NCI-H460 (cell line): ENCODE results near the gene DNM1. TPM values are rescaled to one million over a fixed set of nuclear protein-coding genes. Genes with fewer than 3 reads are reported as not detected.

ENCODE experiments used
- DNase-seq: peaks from one replicate; pipeline ENCODE4 v3.0.0-alpha.2; 2016; ENCODE audit warnings: low read depth; ENCODE audit errors: extremely low read depth
- total RNA-seq: library from RNA; depleted of rRNA; stranded (reverse); fragments of >200 nt; shearing (Covaris generic); gene quantifications from 2 replicates; pipeline ENCODE4 v1.2.3, GENCODE V29; 2014

The DNM1 gene
- total RNA-seq, 1 experiment from 2014 or later, result 1.2 TPM

DNA sequence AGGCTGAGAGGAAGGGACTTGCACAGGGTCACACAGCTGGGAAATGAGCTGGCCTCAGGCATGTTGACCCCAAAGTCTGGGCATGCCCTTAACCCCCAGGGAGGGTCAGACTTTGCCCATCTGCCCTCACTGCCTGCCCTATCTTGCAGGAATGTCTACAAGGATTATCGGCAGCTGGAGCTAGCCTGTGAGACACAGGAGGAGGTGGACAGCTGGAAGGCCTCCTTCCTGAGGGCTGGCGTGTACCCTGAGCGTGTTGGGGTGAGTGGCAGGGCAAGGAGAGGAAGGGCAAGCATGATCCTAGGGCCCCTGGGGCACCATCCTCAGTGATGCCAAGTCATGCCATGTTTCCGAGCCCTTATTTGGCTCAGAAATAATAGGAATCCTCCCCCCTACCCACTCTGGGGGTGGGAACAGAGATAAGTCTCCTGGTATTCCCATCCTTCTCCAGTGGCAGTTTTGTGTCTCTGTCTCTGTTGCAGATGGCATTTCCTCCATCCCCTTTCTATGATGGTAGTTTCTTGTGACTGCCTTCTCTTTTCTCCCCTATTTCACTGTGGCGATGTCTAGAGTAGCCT, 44.1 kb downstream of the DNM1 start:
- DNase-seq, result no peak

DNA sequence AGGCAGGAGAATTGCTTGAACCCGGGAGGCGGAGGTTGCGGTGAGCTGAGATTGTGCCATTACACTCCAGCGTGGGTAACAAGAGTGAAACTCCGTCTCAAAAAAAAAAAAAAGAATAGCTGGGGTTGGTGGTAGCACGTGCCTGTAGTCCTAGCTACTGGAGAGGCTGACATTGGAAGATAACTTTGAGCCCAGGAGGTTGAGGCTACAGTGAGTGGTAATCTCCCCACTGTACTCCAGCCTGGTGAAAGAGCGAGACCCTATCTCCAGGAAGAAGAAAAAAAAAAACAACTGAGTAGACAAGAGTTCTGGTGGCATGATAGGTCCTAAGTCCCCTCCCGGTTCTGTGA, 46.4 kb downstream of the DNM1 start:
- DNase-seq, result no peak

DNA sequence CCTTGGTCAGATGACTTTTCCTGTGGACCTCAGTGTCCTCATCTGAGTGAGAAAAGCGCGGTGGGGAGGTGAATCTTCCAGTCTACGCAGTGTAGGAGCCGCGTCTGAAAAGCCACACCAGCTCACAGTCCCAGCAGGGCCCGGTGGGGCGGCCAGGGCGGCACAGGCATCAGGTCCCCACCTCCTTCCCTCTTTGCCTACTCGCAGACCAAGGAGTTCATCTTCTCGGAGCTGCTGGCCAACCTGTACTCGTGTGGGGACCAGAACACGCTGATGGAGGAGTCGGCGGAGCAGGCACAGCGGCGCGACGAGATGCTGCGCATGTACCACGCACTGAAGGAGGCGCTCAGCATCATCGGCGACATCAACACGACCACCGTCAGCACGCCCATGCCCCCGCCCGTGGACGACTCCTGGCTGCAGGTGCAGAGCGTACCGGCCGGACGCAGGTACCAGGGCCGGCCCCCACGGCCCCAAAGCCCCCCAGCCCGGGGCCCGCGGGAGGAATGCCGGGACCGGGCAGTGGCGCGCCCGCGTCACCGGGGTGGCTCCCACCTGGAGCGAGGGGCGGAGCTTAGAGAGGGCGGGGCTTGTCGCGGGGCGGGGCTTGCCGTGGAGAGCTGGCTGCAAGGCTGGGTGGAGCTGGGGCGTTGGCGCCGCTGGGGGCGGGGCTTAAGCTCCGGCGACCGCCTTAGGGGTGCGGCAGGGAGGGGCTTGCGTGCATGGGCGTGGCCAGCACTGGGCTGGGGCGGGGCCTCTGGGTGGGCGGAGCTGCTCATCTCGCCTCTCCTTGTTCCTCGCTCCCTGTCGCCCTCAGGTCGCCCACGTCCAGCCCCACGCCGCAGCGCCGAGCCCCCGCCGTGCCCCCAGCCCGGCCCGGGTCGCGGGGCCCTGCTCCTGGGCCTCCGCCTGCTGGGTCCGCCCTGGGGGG, 47.0 kb downstream of the DNM1 start:
- DNase-seq, result peak; percentile 80

DNA sequence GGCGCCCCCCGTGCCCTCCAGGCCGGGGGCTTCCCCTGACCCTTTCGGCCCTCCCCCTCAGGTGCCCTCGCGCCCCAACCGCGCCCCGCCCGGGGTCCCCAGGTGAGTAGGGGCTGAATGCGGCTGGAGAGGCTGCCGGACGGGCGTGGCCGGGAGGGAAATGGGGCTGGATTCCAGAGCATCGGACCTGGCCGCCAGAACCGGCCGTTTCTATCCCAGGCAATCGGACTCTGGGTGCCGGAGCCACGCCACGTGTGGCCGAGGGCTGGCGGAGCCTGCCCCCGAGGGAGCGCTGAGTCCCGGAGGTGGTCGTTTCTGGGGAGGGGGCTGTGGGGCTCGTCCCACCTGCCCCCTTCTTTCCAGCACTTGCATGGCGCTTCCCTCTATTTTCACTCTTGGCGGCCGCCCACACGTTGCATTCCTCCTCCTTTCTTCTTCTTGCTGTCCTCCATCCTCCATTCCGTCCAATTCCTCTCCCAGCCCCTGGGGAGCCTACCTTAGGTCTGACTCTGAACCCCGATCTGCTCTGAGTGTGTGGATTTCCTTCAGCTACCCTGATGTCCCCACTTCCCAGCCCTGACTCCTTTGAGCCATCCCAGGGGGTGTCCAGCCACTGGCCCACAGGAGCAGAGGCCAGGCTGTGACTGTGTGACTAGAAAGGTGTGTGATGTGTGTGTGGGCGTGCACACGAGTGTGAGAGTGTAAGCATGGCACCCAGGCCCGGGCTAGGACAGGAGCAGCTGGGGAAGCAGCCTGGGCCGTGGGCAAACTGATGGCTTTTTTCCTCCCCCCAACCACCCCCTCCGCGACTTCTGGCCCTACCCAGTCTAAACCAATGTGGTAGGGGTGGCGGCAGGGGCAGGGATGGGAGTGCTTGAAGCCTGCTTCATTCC, 47.9 kb downstream of the DNM1 start:
- no peak for DNase-seq

- no peak for DNase-seq
These were observed 48.5 kb downstream of the DNM1 start for GRCh38 chr9:128251732-128252100.

- no peak for DNase-seq
These were observed 49.3 kb downstream of the DNM1 start for GRCh38 chr9:128252317-128253139.

DNA sequence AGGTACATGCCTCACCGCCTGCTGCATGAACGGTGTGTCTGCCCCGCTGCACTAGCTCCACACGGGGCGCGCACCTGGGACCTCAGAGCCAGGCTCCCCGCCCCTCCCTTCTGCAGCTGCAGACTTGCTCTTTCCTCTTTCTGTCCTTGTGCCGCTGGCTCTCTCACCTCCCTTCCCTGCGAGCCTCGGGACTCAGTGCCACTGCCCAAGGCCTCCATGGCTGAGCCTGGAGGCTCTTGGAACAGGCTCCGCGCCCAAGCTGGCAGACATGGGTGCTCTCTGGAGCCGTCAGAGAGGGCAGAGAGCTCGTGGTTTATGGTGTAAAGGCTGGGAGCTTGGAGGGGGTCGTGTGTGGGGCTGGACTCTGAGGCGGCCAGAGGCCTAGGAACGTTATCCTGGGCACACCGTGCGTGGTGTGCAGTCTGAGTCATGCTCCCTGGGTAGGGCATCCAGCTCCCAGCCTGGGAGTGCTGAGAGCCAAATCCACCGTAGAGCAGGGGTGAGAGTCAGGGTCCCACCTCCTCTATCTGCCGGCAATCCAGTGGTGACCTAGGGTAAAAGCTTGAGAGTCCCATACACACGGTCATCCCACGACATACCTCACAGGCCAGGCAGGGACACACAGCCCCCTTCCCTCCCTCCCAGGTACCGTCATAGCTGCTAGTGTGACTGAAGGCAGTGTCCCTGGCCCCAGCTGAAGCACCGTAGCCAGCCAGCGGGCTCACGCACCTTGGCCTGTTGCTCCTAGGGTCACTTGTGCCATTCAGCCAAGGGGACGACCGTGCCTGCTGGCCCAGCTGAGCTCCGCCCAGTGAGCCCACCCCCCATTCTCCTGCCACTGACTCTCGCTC, 50.2 kb downstream of the DNM1 start:
- no peak for DNase-seq

GRCh38 chr9:128253991-128254346, 50.8 kb downstream of the DNM1 start:
- DNase-seq, result no peak

DNA sequence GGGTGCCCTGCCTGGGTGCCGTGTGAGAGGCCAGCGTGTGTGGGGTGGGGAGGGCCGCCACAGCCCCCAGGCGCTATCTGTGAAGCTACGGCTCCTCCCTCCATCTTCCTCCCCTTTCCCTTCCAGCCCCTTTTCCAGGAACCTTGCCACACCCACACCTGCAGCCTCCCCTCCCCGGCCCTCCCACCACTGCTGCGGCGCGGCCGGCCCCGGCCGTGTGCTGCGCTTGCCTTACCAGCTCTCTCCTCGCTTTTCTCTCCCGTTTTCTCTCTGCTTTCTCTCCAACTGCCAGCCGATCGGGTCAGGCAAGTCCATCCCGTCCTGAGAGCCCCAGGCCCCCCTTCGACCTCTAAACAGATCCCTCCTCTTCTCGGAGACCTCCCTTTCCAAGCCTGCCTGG, 51.2 kb downstream of the DNM1 start:
- no peak for DNase-seq

DNA sequence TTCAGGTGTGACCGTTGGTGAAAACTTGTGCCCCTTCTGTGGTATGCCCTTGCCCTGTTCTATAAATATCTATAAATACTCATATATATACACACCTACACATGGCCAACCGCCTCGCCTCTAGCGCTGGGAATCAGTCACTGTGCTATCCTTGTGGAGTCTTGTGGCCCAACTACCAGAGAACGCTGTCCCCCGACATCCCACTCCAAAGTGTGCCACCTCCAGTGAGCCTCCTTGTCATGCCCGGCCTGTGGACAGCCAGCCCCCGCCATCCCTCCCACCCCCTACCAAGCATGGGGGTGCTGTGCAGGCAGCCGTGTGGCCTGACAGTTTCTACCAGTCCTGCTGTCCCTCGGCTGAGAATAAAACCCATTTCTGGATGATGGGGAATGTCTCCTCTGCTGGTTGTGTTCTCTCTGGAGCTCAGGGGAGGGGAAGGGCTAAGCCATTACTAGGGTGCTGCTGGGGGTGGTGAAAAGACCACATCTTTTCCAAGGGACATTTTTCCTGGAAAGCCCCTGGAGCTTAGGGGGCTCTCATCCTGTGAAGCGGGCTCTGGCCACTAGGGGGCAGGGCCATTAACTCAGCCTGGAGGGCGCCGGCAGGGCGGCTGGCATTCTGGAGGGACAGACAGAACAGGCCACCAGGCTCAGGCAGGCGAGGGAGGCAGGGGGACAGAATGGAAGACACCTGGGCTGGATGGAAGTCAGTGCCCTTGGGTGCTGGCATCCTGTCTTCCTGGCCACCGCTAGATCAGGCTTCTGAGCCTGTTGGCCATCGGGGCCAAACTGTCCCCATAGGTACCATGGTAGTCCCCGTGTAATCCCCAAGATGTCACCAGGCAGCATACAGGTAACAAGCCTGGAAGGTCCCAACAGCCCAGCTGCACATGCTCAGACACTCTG, 51.9 kb downstream of the DNM1 start:
- peak; percentile 49 for DNase-seq

DNA sequence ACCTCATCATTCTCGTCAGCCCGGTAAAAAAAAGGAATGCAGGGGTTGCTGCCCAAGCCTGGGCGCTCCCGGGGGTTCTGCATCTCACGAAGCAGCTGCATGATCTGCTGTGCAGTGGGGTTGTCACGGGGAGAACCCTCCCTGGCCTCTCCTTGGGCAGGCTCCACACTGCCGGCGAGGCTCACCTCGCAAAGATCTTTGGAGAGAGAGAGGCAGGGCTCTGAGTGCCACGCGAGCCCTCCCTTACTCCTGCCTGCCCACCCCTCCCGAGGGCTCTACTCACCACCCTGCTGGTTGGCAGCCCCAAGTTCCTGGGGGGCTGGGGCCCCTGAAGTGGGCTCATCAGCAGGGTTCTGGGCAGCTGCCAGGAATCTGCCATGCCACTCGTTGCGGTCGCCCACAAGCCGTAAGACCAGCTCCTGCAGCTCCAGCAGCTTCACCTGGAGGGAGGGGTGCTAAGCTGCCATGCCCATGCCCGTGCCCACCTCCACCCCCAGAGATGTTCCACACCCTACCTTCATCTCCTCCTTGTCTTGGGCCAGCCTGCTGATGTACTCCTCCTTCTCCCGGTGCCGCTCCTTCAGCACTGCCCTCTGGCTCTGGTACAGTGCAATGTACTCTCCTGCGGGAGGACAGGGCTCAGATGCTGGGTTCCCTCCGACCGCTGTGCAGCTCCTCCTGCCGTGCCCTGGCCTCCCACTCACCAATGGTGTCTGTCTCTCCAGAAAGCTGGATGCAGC, 54.1 kb downstream of the DNM1 start:
- DNase-seq, result no peak

- DNase-seq, result no peak
These were observed 54.7 kb downstream of the DNM1 start for GRCh38 chr9:128257907-128258306.

DNA sequence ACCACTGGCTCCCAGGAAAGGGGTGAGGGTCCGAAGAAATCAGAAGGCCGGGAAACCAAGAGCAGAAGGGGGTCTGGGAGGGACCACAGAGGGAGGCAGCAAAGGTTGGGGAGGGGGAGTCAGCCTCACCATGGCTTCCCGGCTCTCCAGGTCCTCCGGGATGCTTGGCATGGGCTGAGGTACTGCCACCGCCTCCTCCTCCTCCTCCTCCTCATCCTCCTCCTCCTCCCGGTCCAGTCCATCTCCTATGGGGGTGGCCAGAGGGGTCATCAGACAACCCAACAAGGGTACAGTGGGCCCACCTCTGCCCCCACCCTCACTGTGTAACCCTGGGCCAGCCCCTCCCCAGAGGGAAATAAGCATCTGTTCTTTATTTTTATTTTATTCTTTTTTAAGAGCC, 55.1 kb downstream of the DNM1 start:
- DNase-seq, result no peak

DNA sequence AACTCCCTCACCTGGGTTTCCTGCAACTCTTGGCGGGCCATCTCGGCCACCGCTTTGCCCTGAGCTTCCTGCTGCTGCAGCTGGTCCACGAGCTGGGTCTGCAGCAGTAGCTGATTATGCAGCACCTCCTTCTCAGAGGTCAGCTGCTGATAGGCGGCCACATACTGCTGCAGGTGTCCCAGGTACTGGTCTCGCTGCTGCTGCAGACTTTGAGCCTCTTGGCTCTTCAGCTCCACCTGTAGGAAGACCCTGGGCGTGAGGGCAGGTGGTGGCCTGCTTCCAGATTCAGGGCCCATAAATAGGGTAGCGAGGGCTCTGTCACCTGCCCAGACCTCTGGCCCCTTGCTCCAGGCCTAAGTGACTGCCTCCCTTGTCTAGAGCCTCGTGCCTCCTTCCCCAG, 56.0 kb downstream of the DNM1 start:
- no peak for DNase-seq

DNA sequence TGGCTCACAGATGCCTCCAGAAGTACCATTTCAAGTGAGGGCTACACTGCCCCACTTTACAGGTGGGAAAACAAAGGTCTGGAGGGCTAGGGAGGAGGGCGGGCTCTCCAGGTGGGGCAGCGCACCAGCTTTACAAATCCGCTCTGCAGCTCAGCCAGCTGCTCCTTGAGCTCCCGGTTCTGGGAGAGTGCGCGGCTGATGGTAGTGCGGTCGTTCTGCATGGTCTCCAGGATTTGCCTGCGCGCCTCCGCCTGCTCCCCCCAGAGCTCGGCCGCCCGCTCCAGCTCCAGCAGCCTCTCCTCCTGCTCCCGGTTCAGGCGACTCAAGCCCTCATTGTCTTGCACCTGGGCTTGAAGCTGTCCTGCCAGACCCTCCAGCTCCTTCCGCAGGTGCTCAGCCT, 57.2 kb downstream of the DNM1 start:
- DNase-seq, result no peak

DNA sequence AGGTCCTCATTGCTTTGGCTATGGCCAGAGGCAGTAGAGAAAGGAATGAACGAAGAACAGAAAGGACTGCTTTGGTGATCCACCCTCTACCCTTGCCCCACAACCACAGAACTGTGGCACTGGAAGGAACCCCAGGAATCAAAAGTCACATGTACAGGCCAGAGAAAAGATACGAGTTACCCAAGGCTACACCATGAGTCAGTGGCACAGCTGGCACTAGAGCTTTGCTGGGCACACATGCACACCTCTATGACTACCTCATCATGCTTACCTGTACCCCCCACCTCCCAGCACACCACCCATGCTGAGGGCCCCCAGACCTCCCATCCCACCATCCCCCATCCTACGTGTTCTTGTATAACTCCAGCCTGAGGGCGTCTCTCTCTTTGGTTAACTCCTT, 59.5 kb downstream of the DNM1 start:
- no peak for DNase-seq

DNA sequence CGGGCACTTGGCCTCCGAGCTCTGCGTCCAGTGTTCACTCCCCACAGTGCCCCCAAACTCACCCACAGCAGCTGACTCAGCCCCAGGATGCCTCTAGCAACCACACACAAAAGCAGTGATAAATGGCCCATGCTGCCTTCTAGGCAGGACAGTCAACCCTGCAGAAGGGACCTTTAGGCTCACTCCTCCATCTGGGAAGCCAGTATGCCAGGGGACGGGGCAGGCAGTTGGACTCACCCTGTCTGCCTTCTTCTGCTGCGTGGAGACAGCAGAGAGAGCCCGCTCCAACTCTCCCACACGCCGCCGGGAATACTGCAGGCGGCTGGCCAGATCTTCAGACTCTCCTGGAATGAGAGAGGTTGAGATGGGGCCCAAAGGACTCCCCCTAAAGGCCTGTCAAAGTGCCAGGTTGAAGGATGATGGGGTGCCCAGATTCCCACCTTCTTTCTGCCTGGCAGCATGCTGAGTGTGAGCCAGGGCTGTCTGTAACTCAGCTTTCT, 62.2 kb downstream of the DNM1 start:
- DNase-seq, result no peak
